ENCODE results near the gene SAPCD1. TPM values are rescaled to one million over a fixed set of nuclear protein-coding genes. Genes with fewer than 3 reads are reported as not detected.

Gene SAPCD1
- total RNA-seq, 1 experiment from 2014 or later: 18.2 TPM

DNA sequence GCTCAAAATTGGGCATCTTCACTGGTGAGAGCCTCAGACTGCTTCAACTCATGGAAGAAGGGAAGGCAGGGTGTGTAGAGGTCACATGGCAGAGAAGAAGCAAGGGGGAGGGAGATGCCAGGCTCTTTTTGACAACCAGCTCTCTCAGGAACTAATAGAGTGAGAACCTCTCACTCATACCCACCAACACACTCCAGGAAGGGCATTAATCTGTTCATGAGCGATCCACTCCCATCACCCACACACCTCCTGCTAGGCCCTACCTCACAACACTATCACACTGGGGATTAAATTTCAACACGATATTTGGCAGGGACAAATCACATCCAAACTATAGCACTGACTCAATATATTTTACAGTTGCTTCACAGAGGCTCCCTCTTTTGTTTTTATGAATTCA lies 20.6 kb upstream of the SAPCD1 start (continued):
- TF ChIP-seq, protein P1, sequence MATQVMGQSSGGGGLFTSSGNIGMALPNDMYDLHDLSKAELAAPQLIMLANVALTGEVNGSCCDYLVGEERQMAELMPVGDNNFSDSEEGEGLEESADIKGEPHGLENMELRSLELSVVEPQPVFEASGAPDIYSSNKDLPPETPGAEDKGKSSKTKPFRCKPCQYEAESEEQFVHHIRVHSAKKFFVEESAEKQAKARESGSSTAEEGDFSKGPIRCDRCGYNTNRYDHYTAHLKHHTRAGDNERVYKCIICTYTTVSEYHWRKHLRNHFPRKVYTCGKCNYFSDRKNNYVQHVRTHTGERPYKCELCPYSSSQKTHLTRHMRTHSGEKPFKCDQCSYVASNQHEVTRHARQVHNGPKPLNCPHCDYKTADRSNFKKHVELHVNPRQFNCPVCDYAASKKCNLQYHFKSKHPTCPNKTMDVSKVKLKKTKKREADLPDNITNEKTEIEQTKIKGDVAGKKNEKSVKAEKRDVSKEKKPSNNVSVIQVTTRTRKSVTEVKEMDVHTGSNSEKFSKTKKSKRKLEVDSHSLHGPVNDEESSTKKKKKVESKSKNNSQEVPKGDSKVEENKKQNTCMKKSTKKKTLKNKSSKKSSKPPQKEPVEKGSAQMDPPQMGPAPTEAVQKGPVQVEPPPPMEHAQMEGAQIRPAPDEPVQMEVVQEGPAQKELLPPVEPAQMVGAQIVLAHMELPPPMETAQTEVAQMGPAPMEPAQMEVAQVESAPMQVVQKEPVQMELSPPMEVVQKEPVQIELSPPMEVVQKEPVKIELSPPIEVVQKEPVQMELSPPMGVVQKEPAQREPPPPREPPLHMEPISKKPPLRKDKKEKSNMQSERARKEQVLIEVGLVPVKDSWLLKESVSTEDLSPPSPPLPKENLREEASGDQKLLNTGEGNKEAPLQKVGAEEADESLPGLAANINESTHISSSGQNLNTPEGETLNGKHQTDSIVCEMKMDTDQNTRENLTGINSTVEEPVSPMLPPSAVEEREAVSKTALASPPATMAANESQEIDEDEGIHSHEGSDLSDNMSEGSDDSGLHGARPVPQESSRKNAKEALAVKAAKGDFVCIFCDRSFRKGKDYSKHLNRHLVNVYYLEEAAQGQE (IDR thresholded peaks at IDR 0.05; ENCODE audit: low read depth): no peak
- TF ChIP-seq MAX (IDR thresholded peaks at IDR 0.05) (no peak), SIN3A (IDR thresholded peaks at IDR 0.05; ENCODE audit: low read depth) (no peak)

GRCh38 chr6:31742894-31743293 lies 19.6 kb upstream of the SAPCD1 start:
- intact Hi-C loops (cut with micrococcal nuclease): no loop called here
- TF ChIP-seq CBX3 (IDR thresholded peaks at IDR 0.05; ENCODE audit: low read depth) (no peak), MAX (IDR thresholded peaks at IDR 0.05) (no peak), SRF (IDR thresholded peaks at IDR 0.05; ENCODE audit: low read depth) (no peak), TCF7L2 (IDR thresholded peaks at IDR 0.05; ENCODE audit: borderline replicate concordance, extremely low read depth, insufficient read depth, insufficient read length) (no peak), EZH2phosphoT487 (IDR thresholded peaks at IDR 0.05; ENCODE audit: borderline replicate concordance) (no peak), SIN3A (IDR thresholded peaks at IDR 0.05; ENCODE audit: low read depth) (no peak), ZNF274 (IDR thresholded peaks at IDR 0.05; ENCODE audit: low read depth, low read length) (no peak), YY1 (IDR thresholded peaks at IDR 0.05; ENCODE audit: extremely low read depth, insufficient replicate concordance, low read depth, low read length) (no peak), EGR1 (IDR thresholded peaks at IDR 0.05; ENCODE audit: low read depth) (no peak)
- TF ChIP-seq, protein P1 (IDR thresholded peaks at IDR 0.05; ENCODE audit: low read depth): no peak
- ATAC-seq (no peak), DNase-seq (ENCODE audit: low read depth, low spot score) (no peak)
- no TSS peak for BruUV-seq (replicated peaks)
- Histone ChIP-seq H3K4me2 (ENCODE audit: low read length) (no peak overlapping the region), H3K79me2 (ENCODE audit: insufficient read depth, low read length) (peaks cover 20% of the 10 kb centered on the region), H2AFZ (ENCODE audit: low read depth, low read length, poor library complexity, severe bottlenecking) (no peak overlapping the region), H3K4me1 (ENCODE audit: control insufficient read depth in 1 of 2, insufficient read depth in 2 of 2, low read length in 2 of 2) (peaks cover 24 to 41% of the 10 kb centered on the region in 2 experiments), H3K36me3 (ENCODE audit: control insufficient read depth in 1 of 2, insufficient read depth in 2 of 2, low read length in 2 of 2) (peaks cover 16 to 43% of the 10 kb centered on the region in 2 experiments; a peak in 3 of 4 replicates), H3K4me3 (replicated peaks in 1 of 2; ENCODE audit: low read depth in 1 of 2, low read length in 2 of 2) (no peak overlapping the region), H3K27me3 (ENCODE audit: insufficient read depth, low read length) (no peaks in the 10 kb centered on the region), H3K9ac (ENCODE audit: low read length) (no peak overlapping the region), H3K9me3 (ENCODE audit: control insufficient read depth in 1 of 2, insufficient read depth in 1 of 2, low read depth in 1 of 2, low read length in 2 of 2) (no peaks in the 10 kb centered on the region), H4K20me1 (ENCODE audit: insufficient read depth) (no peaks in the 10 kb centered on the region), H3K9me2 (ENCODE audit: insufficient read depth) (no peaks in the 10 kb centered on the region), H3K27ac (ENCODE audit: low read depth, low read length) (no peak overlapping the region)
- POLR2A ChIA-PET: no interaction called here
- CTCF ChIA-PET: no interaction called here
- RAD21 ChIA-PET (ENCODE audit: low non-redundant PET in 1 of 2, low total read pairs in 2 of 2, uncharacterized antibody in 2 of 2, unreplicated experiment in 2 of 2): no interaction called here

Measured in HCT116 (cell line).